Measurements from ENCODE around the gene TAPBPL.
"Not testable (repeated sequence)": the region's sequence is repeated elsewhere in the genome, so short reads cannot be mapped to it uniquely, and the experiment has no call there.

The TAPBPL gene

GRCh38 chr12:6489449-6489848 is 37.6 kb downstream of the TAPBPL start:
- H3K4me1 Mint-ChIP-seq = peaks cover 15% of the 10 kb centered on the region
- H3K4me3 Mint-ChIP-seq = no peak overlapping the region
- H3K9me3 Mint-ChIP-seq = no peaks in the 10 kb centered on the region
- H3K27me3 Mint-ChIP-seq (ENCODE audit: low read depth) = no peaks in the 10 kb centered on the region
- peaks cover 4% of the 10 kb centered on the region for H3K36me3 Mint-ChIP-seq (ENCODE audit: low read depth)
- TF ChIP-seq CTCF (IDR thresholded peaks at IDR 0.05; ENCODE audit: unreplicated experiment in 3 of 3) = no peak
- H3K27ac Mint-ChIP-seq = no peak overlapping the region

GRCh38 chr12:6490673-6491072 is 38.8 kb downstream of the TAPBPL start:
- peaks cover 11% of the 10 kb centered on the region for H3K36me3 Mint-ChIP-seq (ENCODE audit: low read depth)
- H3K27ac Mint-ChIP-seq; H3K27me3 Mint-ChIP-seq (ENCODE audit: low read depth); H3K9me3 Mint-ChIP-seq: not testable (repeated sequence)
- H3K4me1 Mint-ChIP-seq = peaks cover 27% of the 10 kb centered on the region
- H3K4me3 Mint-ChIP-seq = peak overlapping the region in 1 of 3 experiments; percentile 40

- Mint-ChIP-seq H3K36me3 (ENCODE audit: low read depth) (peaks cover 16% of the 10 kb centered on the region), H3K27me3 (ENCODE audit: low read depth) (no peaks in the 10 kb centered on the region), H3K27ac (peak within 1 kb of the TSS; percentile 97 to 99 (median 99)), H3K9me3 (no peaks in the 10 kb centered on the region), H3K4me3 (peak within 1 kb of the TSS; percentile 89 to 97 (median 90)), H3K4me1 (peaks cover 27% of the 10 kb centered on the region)
- TF ChIP-seq CTCF (IDR thresholded peaks at IDR 0.05; ENCODE audit: unreplicated experiment in 3 of 3) = no peak
Observed at GRCh38 chr12:6492838-6493496, 41.1 kb downstream of the TAPBPL start, which contains the start of gene MRPL51. TSS of gene MRPL51 (minus strand) at chr12:6493262. CDS start at chr12:6493136, 126 bp downstream.

GRCh38 chr12:6493497-6494257 is 41.8 kb downstream of the TAPBPL start, which contains the start of gene NCAPD2:
TSS of gene NCAPD2 (plus strand) at chr12:6494102. CDS start at chr12:6495099, 997 bp downstream.
- Mint-ChIP-seq H3K27me3 (ENCODE audit: low read depth) (no peaks in the 10 kb centered on the region), H3K4me1 (peaks cover 27% of the 10 kb centered on the region), H3K9me3 (no peaks in the 10 kb centered on the region), H3K36me3 (ENCODE audit: low read depth) (peaks cover 20% of the 10 kb centered on the region), H3K27ac (peak within 1 kb of the TSS; percentile 97 to 99 (median 99)), H3K4me3 (peak within 1 kb of the TSS; percentile 89 to 97 (median 90))
- TF ChIP-seq CTCF (IDR thresholded peaks at IDR 0.05; ENCODE audit: unreplicated experiment in 3 of 3) = peak; percentile 26 to 43 (median 39)

GRCh38 chr12:6494258-6494743 is 42.5 kb downstream of the TAPBPL start:
- H3K27me3 Mint-ChIP-seq (ENCODE audit: low read depth) = no peaks in the 10 kb centered on the region
- peaks cover 27% of the 10 kb centered on the region for H3K4me1 Mint-ChIP-seq
- H3K9me3 Mint-ChIP-seq = no peaks in the 10 kb centered on the region
- H3K27ac Mint-ChIP-seq = peak overlapping the region; percentile 97 to 99 (median 99)
- H3K36me3 Mint-ChIP-seq (ENCODE audit: low read depth) = peaks cover 23% of the 10 kb centered on the region
- TF ChIP-seq CTCF (IDR thresholded peaks at IDR 0.05; ENCODE audit: unreplicated experiment in 3 of 3) = no peak
- peak overlapping the region; percentile 89 to 97 (median 90) for H3K4me3 Mint-ChIP-seq

- Mint-ChIP-seq H3K4me1 (peaks cover 27% of the 10 kb centered on the region), H3K27ac (peak overlapping the region; percentile 97 to 99 (median 99)), H3K27me3 (ENCODE audit: low read depth) (no peaks in the 10 kb centered on the region), H3K4me3 (peak overlapping the region; percentile 89 to 97 (median 90)), H3K36me3 (ENCODE audit: low read depth) (peaks cover 23% of the 10 kb centered on the region), H3K9me3 (no peaks in the 10 kb centered on the region)
- TF ChIP-seq CTCF (IDR thresholded peaks at IDR 0.05; ENCODE audit: unreplicated experiment in 3 of 3) = no peak
Observed at GRCh38 chr12:6494968-6495367, 43.1 kb downstream of the TAPBPL start.

- H3K4me1 Mint-ChIP-seq = peaks cover 21% of the 10 kb centered on the region
- peaks cover 23% of the 10 kb centered on the region for H3K36me3 Mint-ChIP-seq (ENCODE audit: low read depth)
- H3K4me3 Mint-ChIP-seq = peak overlapping the region; percentile 48 to 56 (median 53)
- H3K9me3 Mint-ChIP-seq; H3K27me3 Mint-ChIP-seq (ENCODE audit: low read depth); H3K27ac Mint-ChIP-seq: not testable (repeated sequence)
Observed at GRCh38 chr12:6497291-6497690, 45.4 kb downstream of the TAPBPL start.
